HG02610 (cell line): ENCODE results near the gene ARHGAP44.
"Not testable (repeated sequence)": the region's sequence is repeated elsewhere in the genome, so short reads cannot be mapped to it uniquely, and the experiment has no call there.

ENCODE experiments used
- ATAC-seq: cut with Tn5 transposase; IDR thresholded peaks from one replicate; pipeline ENCODE4 v1.9.1; 2021; ENCODE audit warnings: mild to moderate bottlenecking, moderate library complexity; ENCODE audit not compliant: unreplicated experiment

The ARHGAP44 gene

DNA sequence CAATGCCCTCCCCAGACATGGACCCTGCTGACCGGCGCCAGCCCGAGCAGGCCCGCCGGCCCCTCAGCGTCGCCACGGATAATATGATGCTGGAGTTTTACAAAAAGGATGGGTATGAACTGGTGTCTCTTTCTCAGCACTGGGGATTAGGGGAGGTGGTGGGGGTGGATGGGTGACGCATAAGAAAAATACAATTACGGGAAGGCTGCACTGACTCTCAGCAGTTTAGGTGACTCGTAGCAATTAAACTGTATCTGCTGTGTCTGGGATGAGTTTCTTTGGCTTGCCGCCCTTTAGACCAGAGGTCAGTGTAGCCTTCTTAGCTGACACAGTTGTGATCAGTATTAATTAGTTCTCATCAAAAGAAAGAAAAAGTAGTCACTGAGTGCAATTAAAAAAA, 169.5 kb downstream of the ARHGAP44 start:
- no peak for ATAC-seq

DNA sequence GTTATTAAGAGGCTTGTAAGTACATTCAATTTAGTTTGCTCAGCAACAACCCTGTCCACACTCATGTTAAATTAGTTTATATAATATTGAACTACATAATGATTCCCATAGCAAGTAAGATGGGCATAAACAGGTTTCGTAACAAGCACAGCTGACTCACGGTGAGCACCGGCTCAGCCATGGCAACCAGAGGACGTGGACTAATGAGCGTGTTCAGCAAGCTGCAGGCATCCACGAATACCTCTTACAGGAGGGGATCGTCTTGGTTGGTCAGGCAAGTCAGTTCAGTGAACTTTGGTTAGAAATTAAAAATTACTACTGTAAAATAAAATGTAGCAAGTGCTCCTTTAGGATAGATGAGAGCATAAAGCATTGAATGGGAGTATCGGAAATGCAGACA, 170.1 kb downstream of the ARHGAP44 start:
- ATAC-seq: no peak

DNA sequence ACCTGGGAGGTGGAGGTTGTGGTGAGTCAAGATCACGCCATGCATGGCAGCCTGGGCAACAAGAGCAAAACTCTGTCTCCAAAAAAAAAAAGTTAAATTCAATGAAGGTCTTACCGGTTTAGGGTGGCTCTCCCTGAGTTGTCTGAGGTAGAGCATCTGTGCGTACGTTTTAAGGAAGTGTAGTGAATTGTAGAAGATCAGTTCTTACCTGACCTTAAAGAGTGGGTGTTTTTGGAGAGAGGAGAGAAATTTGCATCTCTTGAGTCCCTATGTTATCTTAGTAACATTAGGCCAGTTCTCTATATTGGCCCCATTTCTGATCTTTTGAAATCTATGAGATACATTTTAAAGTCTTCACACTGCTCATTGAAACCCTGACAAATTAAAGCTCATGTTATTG, 172.4 kb downstream of the ARHGAP44 start:
- no peak for ATAC-seq

DNA sequence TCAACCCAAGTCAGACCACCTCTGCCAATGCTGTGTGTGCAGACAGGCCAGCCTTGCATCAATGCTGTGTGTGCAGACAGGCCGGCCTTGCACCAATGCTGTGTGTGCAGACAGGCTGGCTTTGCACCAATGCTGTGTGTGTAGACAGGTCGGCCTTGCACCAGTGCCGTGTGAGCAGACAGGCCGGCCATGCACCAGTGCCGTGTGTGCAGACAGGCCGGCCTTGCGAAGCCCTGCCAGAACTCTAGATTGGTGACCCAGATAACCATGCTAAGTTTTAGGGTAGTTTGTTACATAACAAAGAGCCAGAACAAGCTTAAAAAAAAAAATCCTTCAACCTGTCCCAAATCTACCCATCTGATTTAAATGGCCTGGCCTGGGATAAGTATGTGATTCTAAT, 174.2 kb downstream of the ARHGAP44 start:
- ATAC-seq: no peak

DNA sequence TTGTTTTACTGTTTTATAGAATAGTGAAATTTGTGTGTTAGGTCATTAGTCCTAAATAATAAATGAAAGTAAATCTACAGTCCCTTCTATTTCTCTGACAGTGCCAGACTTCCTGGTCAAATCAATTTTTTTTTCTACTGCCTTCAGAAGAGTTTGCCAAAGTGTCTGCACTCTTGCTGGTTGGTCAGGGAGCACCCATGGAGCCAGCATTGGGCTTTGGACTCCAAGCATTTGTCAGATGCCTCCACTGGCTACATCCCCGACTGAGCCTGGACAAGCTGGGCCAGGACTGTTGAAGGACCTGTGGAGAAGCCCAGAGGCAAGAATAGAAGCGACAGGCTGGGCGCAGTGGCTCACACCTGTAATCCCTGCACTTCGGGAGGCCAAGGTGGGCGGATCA, 174.9 kb downstream of the ARHGAP44 start:
- no peak for ATAC-seq

DNA sequence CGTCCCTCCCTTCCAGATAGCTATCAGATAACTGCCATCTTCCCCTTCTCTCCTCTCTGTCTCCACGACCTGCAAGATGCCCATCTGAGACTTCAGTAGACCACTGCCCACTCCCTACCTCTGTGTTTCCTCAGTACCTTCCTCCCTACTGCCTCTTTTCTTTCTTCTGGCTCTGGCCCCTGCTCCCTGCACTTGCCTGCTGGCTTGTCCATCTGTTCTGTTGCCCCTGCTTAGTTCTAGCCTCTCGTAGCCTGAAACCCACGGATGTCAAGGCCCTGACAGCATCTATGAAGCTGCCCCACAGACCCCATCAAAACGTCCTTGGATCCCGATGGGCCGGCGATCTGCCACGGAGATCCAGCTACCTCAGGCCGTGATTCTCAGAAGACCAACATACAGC, 175.5 kb downstream of the ARHGAP44 start:
- no peak for ATAC-seq

DNA sequence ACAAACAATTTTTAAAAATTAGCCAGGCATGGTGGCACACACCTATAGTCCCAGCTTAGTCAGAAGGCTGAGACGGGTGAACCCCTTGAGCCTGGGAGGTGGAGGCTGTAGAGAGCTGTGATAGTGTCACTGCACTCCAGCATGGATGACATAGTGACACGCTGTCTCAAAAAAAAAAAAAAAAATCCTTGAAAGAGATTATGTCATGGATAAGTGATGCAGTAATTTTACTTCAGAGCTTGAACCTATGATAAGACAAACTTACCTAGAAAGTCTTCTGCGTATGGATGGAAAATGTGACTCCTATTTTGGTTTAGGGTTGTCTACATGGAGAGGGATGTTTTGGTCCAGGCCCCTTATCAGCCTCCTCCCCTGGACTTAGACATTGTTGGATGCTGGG, 176.7 kb downstream of the ARHGAP44 start:
- ATAC-seq: no peak

DNA sequence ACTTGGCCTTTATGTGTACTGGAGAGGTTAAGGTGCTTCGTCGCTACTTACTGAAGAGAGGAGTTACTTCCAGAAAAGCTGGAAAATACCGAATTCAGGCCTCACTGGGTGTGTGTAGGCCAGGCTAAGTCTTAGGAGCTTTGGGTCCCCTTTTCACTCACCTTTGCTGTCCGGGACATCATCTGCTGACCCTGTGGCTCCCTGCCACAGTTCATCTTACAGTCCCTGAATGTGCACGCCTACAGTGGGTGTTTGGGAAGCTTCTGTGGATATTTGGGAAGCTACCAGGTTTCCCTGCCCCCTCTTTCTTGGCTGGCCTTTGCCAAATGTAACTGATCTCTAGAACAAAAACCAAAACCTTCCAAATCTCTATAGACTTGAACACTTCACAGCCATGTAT, 177.1 kb downstream of the ARHGAP44 start:
- no peak for ATAC-seq

DNA sequence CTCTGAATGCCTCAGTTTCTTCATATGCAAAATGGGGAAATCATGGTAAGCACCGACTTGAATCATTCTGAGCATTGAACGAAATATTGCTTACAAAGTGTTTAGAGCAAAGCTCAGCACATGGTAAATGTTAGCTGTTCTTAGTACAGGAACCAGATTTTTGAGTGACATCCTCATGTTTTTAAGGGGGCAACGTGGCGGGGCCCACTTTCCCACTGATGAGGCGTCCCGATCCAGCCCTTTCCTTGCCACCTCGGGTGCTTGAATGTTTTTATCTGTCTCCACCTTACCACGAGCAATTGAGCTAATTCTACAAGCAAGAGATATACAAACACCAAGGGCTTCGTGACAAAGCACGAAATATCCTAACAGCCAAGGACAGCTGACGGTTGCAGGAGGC, 178.7 kb downstream of the ARHGAP44 start:
- ATAC-seq: no peak

DNA sequence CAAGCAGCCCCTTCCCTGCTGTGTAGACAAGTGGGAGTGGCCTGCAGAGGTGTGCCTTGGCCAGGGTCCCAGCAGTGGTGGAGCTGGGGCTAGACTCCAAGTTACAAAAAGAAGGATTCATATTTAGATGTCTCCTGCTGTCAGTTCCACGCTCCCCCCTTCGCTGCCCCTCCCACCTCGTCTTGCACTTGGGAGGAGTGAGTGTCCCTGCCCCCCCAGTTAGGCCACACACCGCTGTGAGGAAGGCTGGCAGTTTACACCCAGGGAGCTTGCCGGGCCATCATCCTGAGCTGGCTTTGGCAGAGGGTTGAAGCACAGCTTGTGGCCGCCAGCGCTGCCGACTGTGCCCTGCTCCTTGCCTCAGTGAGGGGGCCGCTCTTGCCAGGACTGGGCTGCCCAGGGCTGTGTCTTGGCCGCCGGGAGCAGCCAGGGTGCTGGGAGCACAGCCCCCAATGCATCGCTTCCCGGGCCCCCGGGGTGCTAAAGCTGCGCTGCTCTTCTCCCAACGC, 184.3 kb downstream of the ARHGAP44 start:
- no peak for ATAC-seq

DNA sequence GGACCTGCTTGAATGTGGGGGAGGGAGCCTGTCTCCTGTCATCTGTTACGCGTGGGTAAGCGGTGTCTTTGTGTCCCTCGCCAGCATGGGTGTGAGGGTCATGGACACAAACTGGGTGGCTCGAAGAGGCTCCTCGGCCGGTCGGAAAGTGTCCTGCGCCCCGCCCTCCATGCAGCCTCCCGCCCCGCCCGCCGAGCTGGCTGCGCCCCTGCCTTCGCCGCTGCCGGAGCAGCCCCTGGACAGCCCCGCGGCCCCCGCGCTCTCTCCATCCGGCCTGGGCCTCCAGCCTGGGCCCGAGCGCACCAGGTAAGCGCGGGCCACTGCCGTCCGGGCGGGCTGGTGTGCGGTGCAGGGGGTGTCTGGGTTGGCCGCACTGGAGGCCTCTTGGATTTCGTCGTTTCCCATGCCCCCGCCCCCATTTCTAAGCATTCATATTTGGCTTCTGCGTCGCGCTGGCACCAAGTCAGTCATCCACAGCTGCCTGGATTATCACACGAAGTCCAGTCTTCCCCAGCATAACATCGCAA, 184.8 kb downstream of the ARHGAP44 start:
- ATAC-seq: no peak

DNA sequence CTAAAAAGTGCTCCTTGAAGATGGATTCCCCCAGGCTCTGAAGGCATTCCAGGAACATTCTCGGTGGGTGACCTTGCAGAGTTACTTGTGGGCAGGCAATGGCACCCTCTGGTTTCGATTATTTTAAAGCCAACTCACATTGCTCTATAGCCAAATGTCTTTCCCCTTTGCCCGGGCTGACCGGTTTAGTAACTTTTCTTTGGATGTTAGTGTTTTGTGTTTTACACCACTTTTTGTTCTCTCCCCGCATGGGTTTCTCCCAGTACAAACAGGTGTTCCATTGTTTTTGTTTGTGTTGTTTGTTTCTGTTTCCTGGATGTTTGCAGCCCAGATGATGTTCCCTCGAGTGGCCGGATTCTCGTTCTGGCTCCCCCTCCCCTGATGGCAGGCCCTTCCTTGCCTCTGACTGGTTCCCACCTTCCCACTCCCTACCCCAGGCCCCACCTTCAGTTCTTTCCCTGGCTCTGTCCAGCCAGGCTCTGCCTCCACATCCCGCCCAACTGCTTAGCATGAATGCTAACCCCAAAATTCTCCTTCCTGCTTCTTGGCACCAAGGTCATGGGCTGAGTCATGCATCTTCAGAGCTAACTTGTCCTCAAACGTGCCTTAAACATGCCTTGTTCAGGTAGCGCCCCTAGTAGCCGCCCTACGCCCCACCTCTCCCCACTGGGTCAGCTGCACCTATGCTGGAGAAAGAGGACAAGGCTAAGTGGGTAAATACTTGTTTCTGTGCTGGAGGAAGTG, 187.9 kb downstream of the ARHGAP44 start:
- ATAC-seq: no peak

DNA sequence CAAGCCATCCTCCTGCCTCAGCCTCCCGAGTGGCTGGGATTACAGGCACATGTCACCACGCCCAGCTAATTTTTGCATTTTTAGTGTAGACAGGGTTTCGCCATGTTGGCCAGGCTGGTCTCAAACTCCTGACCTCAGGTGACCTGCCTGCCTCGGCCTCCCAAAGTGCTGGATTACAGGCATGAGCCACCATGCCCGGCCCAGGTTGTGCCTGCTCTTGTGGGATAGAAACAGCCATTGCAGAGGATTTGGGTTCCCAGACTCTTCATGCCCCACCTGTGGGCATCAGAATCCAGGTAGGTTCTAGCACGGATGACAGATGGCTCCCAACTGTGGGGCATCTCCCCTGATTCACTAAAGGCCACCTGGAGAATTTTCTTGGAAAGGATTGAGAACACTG, 189.5 kb downstream of the ARHGAP44 start:
- not testable (repeated sequence) for ATAC-seq

DNA sequence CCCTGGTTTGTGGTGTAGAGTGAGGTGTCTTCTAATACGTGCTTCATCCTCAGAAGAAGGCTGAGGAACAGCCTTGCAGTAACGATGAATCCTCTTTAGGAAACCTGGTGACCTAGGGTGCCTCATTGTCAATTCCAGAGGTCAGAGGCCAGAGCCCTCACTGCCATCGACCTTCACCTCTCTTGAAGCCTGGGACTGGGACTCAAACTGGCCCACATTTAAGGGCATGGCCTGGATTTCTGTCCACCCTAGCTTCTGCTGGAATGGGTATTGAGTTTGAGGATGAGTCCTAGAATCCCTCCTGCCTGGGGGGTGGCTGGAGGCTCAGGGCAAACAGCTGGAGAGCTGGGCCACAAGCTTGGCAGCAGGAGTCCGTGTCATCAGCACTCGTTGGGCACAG, 189.9 kb downstream of the ARHGAP44 start:
- ATAC-seq: no peak

DNA sequence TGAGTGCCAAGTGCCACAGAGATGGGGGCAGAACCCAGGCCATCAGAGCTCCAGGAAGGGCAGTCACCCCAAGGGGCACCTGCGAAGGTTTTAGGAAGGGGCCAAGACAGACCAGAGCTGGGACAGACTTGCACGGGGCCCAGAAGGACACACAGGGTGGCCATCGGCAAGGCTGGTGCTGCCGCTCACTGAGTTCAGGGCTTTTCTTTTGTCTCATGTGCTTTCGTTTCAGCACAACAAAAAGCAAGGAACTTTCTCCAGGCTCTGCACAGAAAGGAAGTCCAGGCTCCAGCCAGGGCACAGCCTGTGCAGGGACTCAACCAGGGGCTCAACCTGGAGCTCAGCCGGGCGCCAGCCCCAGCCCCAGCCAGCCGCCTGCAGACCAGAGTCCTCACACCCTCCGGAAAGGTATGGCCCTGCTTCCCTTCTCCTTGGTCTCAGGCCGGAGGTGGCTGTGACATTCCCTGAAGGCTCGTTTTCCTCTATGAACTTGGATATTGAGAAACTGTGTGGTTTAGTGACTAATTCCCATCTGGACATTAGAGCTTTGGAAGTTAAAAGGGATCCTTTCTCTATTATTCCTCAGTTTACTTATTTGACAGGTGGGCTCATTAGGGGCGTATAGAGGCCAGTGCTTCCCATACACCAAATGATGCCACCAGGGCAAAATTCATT, 190.7 kb downstream of the ARHGAP44 start:
- no peak for ATAC-seq

DNA sequence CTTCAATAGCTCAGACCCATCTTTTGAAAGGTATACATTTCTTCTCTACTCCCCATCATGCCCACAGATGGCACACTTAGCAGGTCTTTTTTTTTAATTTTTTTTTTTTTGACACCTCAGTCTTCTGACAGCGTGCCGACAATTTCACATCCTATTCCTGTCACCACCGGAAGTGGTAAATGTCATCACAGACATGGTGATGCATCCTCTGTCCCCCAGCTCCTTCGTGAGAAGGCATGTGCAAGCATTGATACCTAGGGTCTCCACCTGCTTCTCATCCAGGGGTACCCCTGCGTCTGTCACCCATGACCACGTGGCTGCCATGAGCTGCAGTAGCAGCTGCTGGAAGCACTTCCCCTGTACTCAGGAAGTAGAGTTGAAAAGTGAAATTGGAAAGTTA, 192.9 kb downstream of the ARHGAP44 start:
- no peak for ATAC-seq

DNA sequence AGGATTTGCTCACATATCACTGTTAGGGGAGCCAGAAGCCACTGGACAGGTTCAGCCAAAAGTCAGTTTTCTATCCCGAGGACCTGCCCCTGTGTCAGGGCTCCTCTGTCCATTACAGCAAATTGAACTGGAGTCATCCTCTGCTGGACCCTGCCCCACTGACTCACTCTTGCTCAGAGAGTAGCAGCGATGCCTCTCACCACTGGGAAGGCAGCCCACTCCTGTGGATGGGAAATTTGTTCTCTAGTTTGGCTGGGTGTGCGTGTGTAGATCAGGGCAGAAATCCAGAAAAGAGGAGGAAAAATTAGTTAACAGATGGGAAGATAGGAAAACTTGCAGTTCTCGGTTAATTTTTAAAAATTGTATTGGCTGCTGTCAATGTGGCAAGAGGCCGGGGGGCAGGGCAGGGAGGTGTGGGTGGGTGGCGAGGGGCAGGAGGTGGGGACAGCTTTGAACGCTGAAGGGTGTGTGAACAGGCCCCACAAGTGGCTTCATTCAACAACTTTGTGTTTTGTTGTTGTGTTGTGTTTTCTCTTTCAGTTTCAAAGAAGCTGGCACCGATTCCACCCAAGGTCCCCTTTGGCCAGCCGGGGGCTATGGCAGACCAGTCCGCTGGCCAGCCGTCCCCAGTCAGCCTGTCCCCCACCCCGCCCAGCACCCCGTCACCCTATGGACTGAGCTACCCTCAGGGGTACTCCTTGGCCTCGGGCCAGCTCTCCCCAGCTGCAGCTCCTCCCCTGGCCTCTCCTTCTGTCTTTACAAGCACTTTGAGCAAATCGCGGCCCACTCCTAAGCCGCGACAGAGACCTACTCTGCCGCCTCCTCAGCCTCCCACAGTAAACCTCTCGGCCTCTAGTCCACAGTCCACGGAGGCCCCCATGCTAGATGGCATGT, 194.9 kb downstream of the ARHGAP44 start:
- no peak for ATAC-seq

DNA sequence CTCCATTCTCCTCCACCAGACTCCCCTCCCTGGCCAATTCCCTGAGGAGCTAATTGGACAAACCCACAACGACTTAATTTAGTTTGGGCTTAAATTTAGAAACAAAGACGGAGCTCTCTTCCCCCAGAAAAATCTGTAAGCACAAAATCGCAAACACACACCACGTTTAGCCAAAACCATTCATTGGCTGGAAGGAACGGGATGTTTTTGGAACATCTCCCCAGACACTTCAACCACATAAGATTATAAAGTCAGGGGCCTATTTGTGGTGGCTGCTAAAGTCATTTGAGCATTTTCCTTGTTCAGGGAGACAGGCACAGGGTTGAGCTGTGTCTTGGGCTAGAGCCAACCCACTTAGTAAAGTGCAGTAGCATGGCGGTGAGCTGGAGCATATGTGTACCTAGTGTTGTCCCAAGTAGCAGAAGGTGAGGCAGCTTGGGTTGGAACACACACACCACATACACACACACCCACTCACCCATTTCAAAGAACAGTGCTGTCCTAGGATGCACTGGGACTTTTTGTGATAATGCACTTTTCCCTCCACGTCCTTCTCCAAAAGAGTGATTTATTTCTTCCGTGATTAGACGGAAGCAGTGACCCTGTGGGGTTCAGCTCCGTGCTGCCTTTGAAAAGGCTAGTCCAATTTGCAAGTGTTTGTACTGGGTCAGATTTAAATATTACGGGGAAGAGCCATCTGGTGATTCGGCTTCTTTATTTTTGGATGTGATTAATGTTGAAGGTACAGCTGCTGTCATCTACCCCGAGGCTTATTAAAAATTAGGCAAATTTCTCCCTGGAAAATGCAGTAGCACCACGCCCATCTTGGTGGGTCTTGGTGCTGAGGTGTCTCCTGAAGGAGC, 196.4 kb downstream of the ARHGAP44 start:
- ATAC-seq: no peak

DNA sequence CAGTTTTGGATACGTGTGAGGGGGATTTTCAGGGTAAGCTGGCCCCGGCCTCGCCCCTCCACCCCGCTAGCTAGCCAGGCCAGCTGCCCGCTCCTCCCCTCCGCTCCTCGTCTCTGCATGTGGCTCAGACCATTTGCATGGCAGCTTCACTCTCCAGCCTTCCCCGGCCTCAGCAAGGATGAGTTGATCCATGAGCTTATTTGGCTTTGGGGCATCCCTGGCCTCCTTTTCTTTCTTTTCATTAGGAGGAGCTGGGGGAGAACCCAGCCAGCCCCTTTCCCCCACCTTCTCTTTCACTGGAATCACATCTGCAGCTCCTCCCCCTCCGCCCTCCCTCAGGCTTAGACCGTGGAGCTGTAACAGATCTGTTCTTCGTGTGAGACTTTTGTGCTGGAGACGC, 197.8 kb downstream of the ARHGAP44 start:
- no peak for ATAC-seq

DNA sequence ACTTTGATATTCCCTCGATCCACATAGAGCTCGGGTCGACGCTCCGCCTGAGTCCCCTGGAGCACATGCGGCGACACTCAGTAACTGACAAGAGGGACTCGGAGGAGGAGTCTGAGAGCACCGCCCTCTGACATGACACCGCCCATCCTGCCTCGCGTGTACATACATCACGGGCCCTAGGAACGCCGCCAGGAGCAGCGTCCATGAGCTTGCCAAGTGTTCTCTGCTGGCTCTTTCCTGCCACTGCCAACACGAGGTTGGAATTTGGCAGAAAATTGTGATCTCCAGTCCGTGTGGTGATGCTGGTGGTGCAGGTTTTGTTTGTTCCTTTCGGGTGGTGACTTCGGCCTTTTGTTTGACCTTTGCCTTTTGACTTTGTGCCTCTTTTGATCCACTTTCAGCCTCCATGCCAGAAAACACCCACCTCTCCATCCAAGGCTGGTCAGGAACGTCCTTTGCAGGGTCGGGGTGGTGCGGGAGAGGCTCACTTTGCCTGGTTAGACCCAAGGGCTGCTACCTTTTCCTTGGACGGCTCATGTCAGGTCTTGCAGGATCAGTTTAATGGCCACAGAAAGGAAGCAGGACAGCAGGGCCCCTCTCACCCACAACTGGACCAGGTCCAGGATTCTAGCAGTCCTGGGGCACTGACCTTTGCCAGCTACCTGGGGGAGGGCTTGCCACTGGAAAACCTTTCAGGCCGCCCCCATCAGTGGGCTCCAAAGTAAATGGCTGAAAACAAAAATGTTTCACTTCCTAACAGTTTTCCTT, 200.9 kb downstream of the ARHGAP44 start:
- ATAC-seq: no peak
